Vagina (tissue), 2 donors: ENCODE data around the gene FSTL3. TPM values are rescaled to one million over a fixed set of nuclear protein-coding genes. Genes with fewer than 3 reads are reported as not detected.

Source experiments
- DNase-seq, 2 donors: peaks; one replicate each; pipeline ENCODE4 v3.0.0-alpha.2; 2017; ENCODE audit errors: extremely low spot score in 2 of 2
- H3K27ac ChIP-seq: fragments of 200-600 bp; sonication (generic); one replicate; pipeline ENCODE4 v1.5.1; 2019
- H3K27me3 ChIP-seq: fragments of 200-600 bp; sonication (generic); one replicate; pipeline ENCODE4 v1.5.1; 2019
- H3K36me3 ChIP-seq, 2 donors: fragments of 200-600 bp; sonication (generic); one replicate each; pipeline ENCODE4 v1.5.1; 2017 to 2019
- H3K4me1 ChIP-seq: fragments of 200-600 bp; sonication (generic); one replicate; pipeline ENCODE4 v1.5.1; 2019
- H3K4me3 ChIP-seq, 2 donors: fragments of 200-600 bp; sonication (generic); 1 replicate in 1 of 2; 2 replicates in 1 of 2; pipeline ENCODE4 v1.5.1; 2016 to 2019
- H3K9me3 ChIP-seq: fragments of 200-600 bp; sonication (generic); one replicate; pipeline ENCODE4 v1.5.1; 2019
- CTCF ChIP-seq, 3 experiments: fragments of 450-650 bp in 2 of 3; fragments of 200-600 bp in 1 of 3; sonication (generic) in 1 of 3; IDR thresholded peaks; one replicate each; pipeline ENCODE4 v1.5.1; 2017 to 2019; ENCODE audit warnings: antibody characterized with exemption in 3 of 3, mild to moderate bottlenecking in 2 of 3, moderate library complexity in 2 of 3
- POLR2A ChIP-seq, 2 donors: fragments of 450-650 bp; IDR thresholded peaks; one replicate each; pipeline ENCODE4 v1.6.1; 2017; ENCODE audit warnings: antibody characterized with exemption in 2 of 2, mild to moderate bottlenecking in 2 of 2, moderate library complexity in 2 of 2
- POLR2AphosphoS5 ChIP-seq, 2 donors: sonication (generic); formaldehyde crosslinking; IDR thresholded peaks; one replicate each; pipeline ENCODE4 v1.9.0; 2017; ENCODE audit warnings: antibody characterized with exemption in 2 of 2, mild to moderate bottlenecking in 2 of 2, low read depth in 1 of 2; ENCODE audit not compliant: insufficient read depth in 1 of 2
- intact Hi-C: fragments of 100-400 bp; cut with DNase I; formaldehyde crosslinking; loops from one replicate; pipeline ENCODE4 v1.15.1; 2023
- total RNA-seq: library from RNA; depleted of rRNA; stranded (reverse); fragments of >200 nt; gene quantifications from one replicate; pipeline ENCODE4 v1.2.3, GENCODE V29; 2016

The FSTL3 gene
- total RNA-seq, 1 donor from 2014 or later, result 129 TPM

- H3K9me3 ChIP-seq, result no peaks in the 10 kb centered on the region
- intact Hi-C loops, result no loop called here
- no peak overlapping the region for H3K4me3 ChIP-seq
- H3K27me3 ChIP-seq, result no peaks in the 10 kb centered on the region
- no peak for DNase-seq
- H3K36me3 ChIP-seq, result no peaks in the 10 kb centered on the region
- TF ChIP-seq CTCF (IDR thresholded peaks at IDR 0.05) (no peak), POLR2AphosphoS5 (IDR thresholded peaks at IDR 0.05; ENCODE audit: insufficient read depth in 1 of 2, low read depth in 1 of 2) (no peak), POLR2A (IDR thresholded peaks at IDR 0.05) (no peak)
- peaks cover 5% of the 10 kb centered on the region for H3K4me1 ChIP-seq
- H3K27ac ChIP-seq, result no peak overlapping the region
These were observed 5.5 kb upstream of the FSTL3 start for GRCh38 chr19:670609-671075.

- H3K9me3 ChIP-seq, result no peaks in the 10 kb centered on the region
- DNase-seq, result no peak
- H3K36me3 ChIP-seq, result no peaks in the 10 kb centered on the region
- peak overlapping the region; percentile 12 for H3K27ac ChIP-seq
- H3K4me1 ChIP-seq, result peaks cover 39% of the 10 kb centered on the region
- no peak overlapping the region for H3K4me3 ChIP-seq
- TF ChIP-seq CTCF (IDR thresholded peaks at IDR 0.05), result no peak
- no peak for TF ChIP-seq POLR2A (IDR thresholded peaks at IDR 0.05)
- H3K27me3 ChIP-seq, result no peaks in the 10 kb centered on the region
- intact Hi-C loops, result no loop called here
These were observed 1.7 kb upstream of the FSTL3 start for GRCh38 chr19:674282-675151.

- TF ChIP-seq POLR2A (IDR thresholded peaks at IDR 0.05) (no peak), POLR2AphosphoS5 (IDR thresholded peaks at IDR 0.05; ENCODE audit: insufficient read depth in 1 of 2, low read depth in 1 of 2) (no peak), CTCF (IDR thresholded peaks at IDR 0.05) (no peak)
- Histone ChIP-seq H3K36me3 (no peaks in the 10 kb centered on the region), H3K27me3 (no peaks in the 10 kb centered on the region), H3K9me3 (no peaks in the 10 kb centered on the region), H3K27ac (peak overlapping the region; percentile 99), H3K4me3 (peak overlapping the region; percentile 59 to 72), H3K4me1 (peaks cover 41% of the 10 kb centered on the region)
- intact Hi-C loops, result no loop called here
- no peak for DNase-seq
These were observed 219 bp upstream of the FSTL3 start for GRCh38 chr19:676007-676338.

- Histone ChIP-seq H3K27me3 (no peaks in the 10 kb centered on the region), H3K27ac (peak overlapping the region; percentile 99), H3K9me3 (no peaks in the 10 kb centered on the region), H3K36me3 (no peaks in the 10 kb centered on the region), H3K4me1 (peaks cover 41% of the 10 kb centered on the region), H3K4me3 (peak overlapping the region; percentile 59 to 72)
- peak; percentile 9 to 79 for TF ChIP-seq POLR2AphosphoS5 (IDR thresholded peaks at IDR 0.05; ENCODE audit: insufficient read depth in 1 of 2, low read depth in 1 of 2)
- TF ChIP-seq POLR2A (IDR thresholded peaks at IDR 0.05), result no peak
- no peak for TF ChIP-seq CTCF (IDR thresholded peaks at IDR 0.05)
- intact Hi-C loops, result no loop called here
- no peak for DNase-seq
These were observed 1.0 kb downstream of the FSTL3 start for GRCh38 chr19:677201-677600.
